ENCODE data around the gene ALDH1L1.

- TF ChIP-seq POLR2A (IDR thresholded peaks at IDR 0.05), result no peak
- no peak for TF ChIP-seq CTCF (IDR thresholded peaks at IDR 0.05)
Observed at GRCh38 chr3:126146525-126147146, 33.8 kb downstream of the ALDH1L1 start.
